Measurements from ENCODE around the gene HBE1. TPM values are rescaled to one million over a fixed set of nuclear protein-coding genes. Genes with fewer than 3 reads are reported as not detected.

Gene HBE1
- total RNA-seq, 6 experiments from 2014 or later = not detected

- Histone ChIP-seq H3K36me3 (no peaks in the 10 kb centered on the region), H3K27ac (no peak overlapping the region), H3K27me3 (no peaks in the 10 kb centered on the region), H3K9me3 (no peaks in the 10 kb centered on the region), H3K4me3 (no peak overlapping the region), H3K4me1 (no peaks in the 10 kb centered on the region)
- TF ChIP-seq POLR2A (IDR thresholded peaks at IDR 0.05) (no peak), CTCF (IDR thresholded peaks at IDR 0.05) (no peak)
- WGBS (ENCODE audit: insufficient coverage, low coverage, low lambda C conversion rate, missing lambda C conversion rate) = 75% methylated on average over 3 of the region's 3 CpGs
- DNase-seq (no peak), ATAC-seq (no peak)
- intact Hi-C loops (cut with DNase I) = no loop called here
These were observed 22.1 kb downstream of the HBE1 start for GRCh38 chr11:5247472-5248192.

GRCh38 chr11:5246772-5247471, 22.8 kb downstream of the HBE1 start:
- intact Hi-C loops (cut with DNase I) = no loop called here
- H3K36me3 ChIP-seq = no peaks in the 10 kb centered on the region
- DNase-seq = no peak
- no peaks in the 10 kb centered on the region for H3K9me3 ChIP-seq
- TF ChIP-seq POLR2A (IDR thresholded peaks at IDR 0.05) = no peak
- no peak for TF ChIP-seq CTCF (IDR thresholded peaks at IDR 0.05)
- H3K27ac ChIP-seq = no peak overlapping the region
- no peak overlapping the region for H3K4me3 ChIP-seq
- no peaks in the 10 kb centered on the region for H3K27me3 ChIP-seq
- H3K4me1 ChIP-seq = no peaks in the 10 kb centered on the region
- ATAC-seq = no peak
- 41% methylated on average over 6 of the region's 6 CpGs for WGBS (ENCODE audit: insufficient coverage, low coverage, low lambda C conversion rate, missing lambda C conversion rate)

GRCh38 chr11:5245155-5245554, 24.6 kb downstream of the HBE1 start:
- TF ChIP-seq POLR2A (IDR thresholded peaks at IDR 0.05) (no peak), CTCF (IDR thresholded peaks at IDR 0.05) (no peak)
- Histone ChIP-seq H3K4me1 (no peaks in the 10 kb centered on the region), H3K27ac (no peak overlapping the region), H3K9me3 (no peaks in the 10 kb centered on the region), H3K4me3 (no peak overlapping the region), H3K27me3 (no peaks in the 10 kb centered on the region), H3K36me3 (no peaks in the 10 kb centered on the region)
- DNase-seq = no peak
- no peak for ATAC-seq
- WGBS (ENCODE audit: insufficient coverage, low coverage, low lambda C conversion rate, missing lambda C conversion rate) = 57% methylated on average over 2 of the region's 2 CpGs
- intact Hi-C loops (cut with DNase I) = no loop called here

GRCh38 chr11:5243816-5244180, 25.9 kb downstream of the HBE1 start:
- 54% methylated on average over 4 of the region's 4 CpGs for WGBS (ENCODE audit: insufficient coverage, low coverage, low lambda C conversion rate, missing lambda C conversion rate)
- ATAC-seq (no peak), DNase-seq (no peak)
- no peak overlapping the region for H3K27ac ChIP-seq
- H3K9me3 ChIP-seq = no peaks in the 10 kb centered on the region
- H3K4me1 ChIP-seq = no peaks in the 10 kb centered on the region
- intact Hi-C loops (cut with DNase I) = no loop called here
- no peak for TF ChIP-seq CTCF (IDR thresholded peaks at IDR 0.05)
- no peak for TF ChIP-seq POLR2A (IDR thresholded peaks at IDR 0.05)
- H3K36me3 ChIP-seq = no peaks in the 10 kb centered on the region
- H3K27me3 ChIP-seq = no peaks in the 10 kb centered on the region
- no peak overlapping the region for H3K4me3 ChIP-seq

Measured in right lobe of liver (tissue), 6 donors.